Measurements from ENCODE around the gene LRRC40.

- TF ChIP-seq CTCF (conservative IDR thresholded peaks at IDR 0.05) (no peak), ZFX (IDR thresholded peaks at IDR 0.05) (no peak)
Measured at GRCh38 chr1:70140894-70141293, 64.5 kb downstream of the LRRC40 start.
